Brain microvascular endothelial cell (primary cell): ENCODE data around the gene B4GAT1.
A peak's percentile ranks its signal among the peaks of the same experiment; 100 is the strongest.

Experiments
- DNase-seq: peaks from one replicate; pipeline ENCODE4 v3.0.0-alpha.2; 2020
- H3K27ac ChIP-seq: fragments of 250-450 bp; sonication (Bioruptor Pico); 2 replicates; pipeline ENCODE4 v1.5.1; 2020; ENCODE audit warnings: mild to moderate bottlenecking, moderate library complexity
- H3K27me3 ChIP-seq: fragments of 250-450 bp; sonication (Bioruptor Pico); replicated peaks from 2 replicates; pipeline ENCODE4 v1.5.1; 2020; ENCODE audit warnings: mild to moderate bottlenecking
- H3K36me3 ChIP-seq: fragments of 250-450 bp; sonication (Bioruptor Pico); replicated peaks from 2 replicates; pipeline ENCODE4 v1.5.1; 2020; ENCODE audit warnings: mild to moderate bottlenecking
- H3K4me3 ChIP-seq: 2 replicates; pipeline ENCODE4 v1.5.1; 2011; ENCODE audit warnings: low read depth, mild to moderate bottlenecking, control low read depth, low read length, moderate library complexity
- in situ Hi-C: cut with HindIII; loops from 2 replicates; pipeline ENCODE4 v1.10.0; 2017; ENCODE audit warnings: low sequenced_read_pairs, low pct_ligation_motif_present
- TF ChIP-seq, protein P1 (sequence below): IDR thresholded peaks from 2 replicates; pipeline ENCODE4 v1.5.1; 2011; ENCODE audit warnings: low read depth, mild to moderate bottlenecking, moderate library complexity, low read length, control low read depth, inconsistent platforms; ENCODE audit errors: missing control alignments

The B4GAT1 gene

DNA sequence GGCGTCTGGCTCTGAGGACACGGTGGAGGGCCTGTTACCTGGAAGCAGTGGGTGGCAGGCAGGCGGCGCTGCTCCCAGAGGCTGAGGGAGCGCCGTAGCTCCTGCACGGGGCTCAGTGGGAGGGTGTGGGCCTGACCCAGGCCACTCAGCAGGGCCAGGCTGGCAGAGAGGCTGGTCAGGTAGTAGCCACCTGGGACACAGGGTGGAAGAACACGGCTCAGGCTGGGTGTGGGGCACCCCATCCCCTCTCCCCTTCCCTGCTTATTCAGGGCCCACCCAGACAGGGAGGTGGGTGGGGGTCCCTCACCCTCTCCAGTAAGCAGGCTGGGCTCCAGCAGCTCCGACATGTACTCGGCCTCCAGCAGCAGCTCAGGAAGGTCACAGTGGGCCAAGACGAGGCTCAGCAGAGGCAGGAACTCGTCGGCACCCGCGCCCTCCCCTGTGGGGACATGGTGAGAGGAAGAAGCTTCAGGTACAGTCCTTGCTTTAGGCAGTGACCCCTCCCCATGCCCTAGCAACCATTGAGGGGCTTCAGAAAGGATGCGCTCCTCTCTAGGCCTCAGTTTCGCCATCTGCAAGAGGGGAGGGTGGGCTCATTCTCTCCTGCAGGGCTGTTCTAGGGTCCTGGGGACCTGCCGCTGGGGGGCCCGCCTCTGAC, 14.1 kb downstream of the B4GAT1 start:
- TF ChIP-seq, protein P1, sequence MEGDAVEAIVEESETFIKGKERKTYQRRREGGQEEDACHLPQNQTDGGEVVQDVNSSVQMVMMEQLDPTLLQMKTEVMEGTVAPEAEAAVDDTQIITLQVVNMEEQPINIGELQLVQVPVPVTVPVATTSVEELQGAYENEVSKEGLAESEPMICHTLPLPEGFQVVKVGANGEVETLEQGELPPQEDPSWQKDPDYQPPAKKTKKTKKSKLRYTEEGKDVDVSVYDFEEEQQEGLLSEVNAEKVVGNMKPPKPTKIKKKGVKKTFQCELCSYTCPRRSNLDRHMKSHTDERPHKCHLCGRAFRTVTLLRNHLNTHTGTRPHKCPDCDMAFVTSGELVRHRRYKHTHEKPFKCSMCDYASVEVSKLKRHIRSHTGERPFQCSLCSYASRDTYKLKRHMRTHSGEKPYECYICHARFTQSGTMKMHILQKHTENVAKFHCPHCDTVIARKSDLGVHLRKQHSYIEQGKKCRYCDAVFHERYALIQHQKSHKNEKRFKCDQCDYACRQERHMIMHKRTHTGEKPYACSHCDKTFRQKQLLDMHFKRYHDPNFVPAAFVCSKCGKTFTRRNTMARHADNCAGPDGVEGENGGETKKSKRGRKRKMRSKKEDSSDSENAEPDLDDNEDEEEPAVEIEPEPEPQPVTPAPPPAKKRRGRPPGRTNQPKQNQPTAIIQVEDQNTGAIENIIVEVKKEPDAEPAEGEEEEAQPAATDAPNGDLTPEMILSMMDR, result no peak
- H3K27me3 ChIP-seq, result no peaks in the 10 kb centered on the region
- DNase-seq, result no peak
- H3K27ac ChIP-seq, result no peak overlapping the region
- H3K4me3 ChIP-seq, result no peak overlapping the region
- in situ Hi-C loops, result no loop called here
- H3K36me3 ChIP-seq, result peaks cover 13% of the 10 kb centered on the region

DNA sequence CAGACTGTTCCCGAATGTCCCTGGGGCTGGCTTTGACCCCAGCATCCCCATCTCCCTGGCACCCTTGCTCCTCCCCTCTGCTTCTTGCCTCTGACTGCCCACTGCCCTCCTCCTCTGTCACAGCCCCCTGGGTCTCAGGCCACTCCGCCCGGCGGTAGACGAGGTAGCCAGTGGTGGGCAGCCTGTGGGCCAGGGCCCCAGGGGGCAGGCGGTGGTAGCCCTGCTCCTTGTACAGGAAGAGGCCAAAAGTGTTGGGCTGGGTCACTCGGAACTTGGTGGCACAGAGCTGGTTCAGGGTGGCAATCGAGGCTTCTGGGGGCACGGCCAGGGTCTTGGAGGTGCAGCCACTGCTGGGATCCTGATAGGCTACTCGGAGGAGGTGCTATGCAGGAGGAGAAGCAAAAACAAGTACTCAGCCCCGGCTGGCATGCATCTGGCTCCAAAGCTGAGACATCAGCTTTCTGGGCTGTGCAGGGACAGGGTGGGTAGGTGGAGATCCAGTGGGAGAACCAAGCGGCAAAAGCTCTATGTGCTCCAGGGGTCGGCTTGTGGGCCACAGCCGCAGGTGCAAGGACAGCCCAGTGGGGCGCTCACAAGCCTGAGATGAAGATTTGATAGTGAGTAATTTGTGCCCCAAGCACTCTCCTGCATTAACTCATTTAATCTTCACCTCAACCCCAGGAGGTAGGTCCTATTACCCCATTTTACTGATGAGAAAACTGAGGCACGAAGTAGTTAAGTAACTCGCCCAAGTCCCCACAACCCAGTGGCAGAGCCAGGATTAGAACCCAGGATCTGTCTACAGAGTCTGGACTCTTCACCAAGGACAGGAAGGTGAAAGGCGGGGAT, 14.8 kb downstream of the B4GAT1 start:
- TF ChIP-seq, protein P1, result no peak
- Histone ChIP-seq H3K27ac (no peak overlapping the region), H3K36me3 (peaks cover 13% of the 10 kb centered on the region), H3K27me3 (no peaks in the 10 kb centered on the region), H3K4me3 (no peak overlapping the region)
- DNase-seq, result no peak
- in situ Hi-C loops, result no loop called here

DNA sequence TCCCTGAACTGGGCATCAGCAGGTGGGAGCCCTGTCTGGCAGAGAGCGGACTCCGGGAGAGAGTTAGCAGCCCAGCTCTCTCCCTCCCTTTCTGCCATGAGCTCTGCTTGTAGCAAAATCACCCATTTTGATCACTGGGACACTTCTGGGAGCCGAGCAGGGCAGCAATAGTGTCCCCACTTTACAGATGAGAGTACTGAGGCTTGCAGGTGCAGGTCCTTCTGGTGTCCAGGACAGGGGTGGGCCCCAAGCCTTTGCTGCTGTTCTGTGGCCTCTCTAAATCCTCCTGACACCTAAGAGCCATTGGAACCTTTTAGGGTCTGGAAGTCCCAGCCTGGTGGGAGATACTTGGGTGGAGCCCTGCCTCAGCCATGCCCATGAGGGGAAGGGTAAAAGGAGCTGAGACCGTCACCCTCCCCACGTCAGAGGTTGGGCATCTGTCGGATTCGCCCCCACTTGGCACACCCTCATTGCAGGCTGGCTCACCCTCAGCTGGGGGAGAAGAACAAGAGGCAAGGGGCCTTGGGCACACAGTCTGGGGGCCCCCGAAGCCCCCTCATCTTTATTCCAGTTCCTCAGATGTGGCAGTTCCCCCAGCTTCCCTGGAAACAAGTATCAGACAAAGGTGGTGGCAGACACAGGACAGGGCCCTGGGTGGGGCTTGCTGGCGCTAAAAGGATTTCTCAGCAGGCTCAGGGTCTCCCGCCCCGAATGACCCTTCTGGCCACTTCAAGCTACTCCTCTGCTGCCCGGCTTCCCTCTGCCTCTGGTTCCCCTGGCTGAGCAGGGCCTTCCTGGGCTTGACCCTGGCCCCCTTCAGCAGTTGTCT, 15.7 kb downstream of the B4GAT1 start:
- Histone ChIP-seq H3K36me3 (peaks cover 13% of the 10 kb centered on the region), H3K27me3 (no peaks in the 10 kb centered on the region), H3K27ac (no peak overlapping the region), H3K4me3 (no peak overlapping the region)
- no peak for DNase-seq
- TF ChIP-seq, protein P1, result no peak
- in situ Hi-C loops, result no loop called here

DNA sequence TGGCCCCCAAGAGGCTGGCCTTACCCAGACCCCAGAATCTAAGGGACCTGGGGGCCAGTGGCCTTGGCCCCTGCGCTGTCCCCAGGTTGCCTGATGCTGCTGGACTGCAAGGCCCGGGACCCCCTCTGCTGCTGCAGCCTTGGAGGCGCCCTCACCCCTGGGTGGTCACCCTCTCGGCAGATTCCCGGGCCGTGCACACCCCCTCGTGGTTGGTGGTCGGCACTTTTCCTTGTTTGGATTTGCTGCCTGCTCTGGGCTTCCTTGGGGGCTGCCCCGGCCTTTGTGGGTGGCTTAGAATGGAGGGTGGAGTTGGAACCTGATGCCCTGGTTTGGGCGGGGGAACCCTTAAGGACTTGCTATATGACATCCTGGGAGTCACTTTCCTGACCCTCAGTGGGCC, 16.5 kb downstream of the B4GAT1 start:
- Histone ChIP-seq H3K36me3 (peaks cover 13% of the 10 kb centered on the region), H3K4me3 (no peak overlapping the region), H3K27me3 (no peaks in the 10 kb centered on the region), H3K27ac (no peak overlapping the region)
- in situ Hi-C loops, result no loop called here
- TF ChIP-seq, protein P1, result peak; percentile 16
- no peak for DNase-seq

DNA sequence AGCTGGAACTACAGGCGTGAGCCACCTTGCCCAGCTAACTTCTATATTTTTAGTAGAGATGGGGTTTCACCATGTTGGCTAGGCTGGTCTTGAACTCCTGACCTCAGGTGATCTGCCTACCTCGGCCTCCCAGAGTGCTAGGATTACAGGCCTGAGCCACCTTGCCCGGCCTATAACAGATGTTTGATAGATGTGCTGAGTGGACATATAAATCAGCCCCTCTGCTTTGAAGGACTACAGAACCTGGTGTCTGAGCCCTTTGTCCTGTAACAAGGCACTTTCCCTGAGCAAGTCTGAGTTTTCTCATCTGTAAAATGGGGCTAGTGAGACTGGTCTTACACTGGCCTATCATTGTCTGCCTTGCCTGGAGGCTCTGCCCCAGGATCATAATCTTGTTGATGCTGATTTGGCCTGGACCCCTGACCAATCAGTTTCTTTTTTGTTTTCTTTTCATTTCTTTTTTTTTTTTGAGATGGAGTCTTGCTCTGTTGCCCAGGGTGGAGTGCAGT, 18.2 kb downstream of the B4GAT1 start:
- in situ Hi-C loops, result no loop called here
- TF ChIP-seq, protein P1, result no peak
- no peak for DNase-seq
- Histone ChIP-seq H3K27me3 (no peaks in the 10 kb centered on the region), H3K36me3 (peaks cover 13% of the 10 kb centered on the region), H3K27ac (no peak overlapping the region), H3K4me3 (no peak overlapping the region)
